GM23338 (cell line): ENCODE results near the gene EPHA4. TPM values are rescaled to one million over a fixed set of nuclear protein-coding genes. Genes with fewer than 3 reads are reported as not detected.

Experiments
- ATAC-seq: fragments of 200-7000 bp; cut with Tn5 transposase; 3 replicates; pipeline ENCODE4 v1.9.1; 2020
- DNase-seq: peaks from one replicate; pipeline ENCODE4 v3.0.0-alpha.2; 2015; ENCODE audit warnings: low spot score
- H2AFZ ChIP-seq: fragments of 200-600 bp; sonication (generic); 2 replicates; pipeline ENCODE4 v1.8.0; 2016; ENCODE audit warnings: antibody characterized with exemption, mild to moderate bottlenecking, moderate library complexity
- H3F3A ChIP-seq: fragments of 200-600 bp; sonication (generic); replicated peaks from 2 replicates; pipeline ENCODE4 v1.8.0; 2017; ENCODE audit warnings: antibody characterized with exemption, mixed run types, low read depth
- H3K27ac ChIP-seq: fragments of 200-600 bp; sonication (generic); 2 replicates; pipeline ENCODE4 v1.6.1; 2016; ENCODE audit warnings: low read depth
- H3K27me3 ChIP-seq: fragments of 200-600 bp; sonication (generic); 2 replicates; pipeline ENCODE4 v1.8.0; 2016; ENCODE audit warnings: mild to moderate bottlenecking, mixed run types, moderate library complexity; ENCODE audit not compliant: insufficient read depth
- H3K36me3 ChIP-seq: fragments of 200-600 bp; sonication (generic); 2 replicates; pipeline ENCODE4 v1.8.0; 2016; ENCODE audit warnings: mild to moderate bottlenecking; ENCODE audit not compliant: insufficient read depth
- H3K4me1 ChIP-seq: fragments of 200-600 bp; sonication (generic); 2 replicates; pipeline ENCODE4 v1.8.0; 2016; ENCODE audit warnings: mild to moderate bottlenecking, moderate library complexity; ENCODE audit not compliant: insufficient read depth
- H3K4me2 ChIP-seq: fragments of 200-600 bp; sonication (generic); 2 replicates; pipeline ENCODE4 v1.7.1; 2017; ENCODE audit warnings: mixed run types
- H3K4me3 ChIP-seq: fragments of 200-600 bp; sonication (generic); 2 replicates; pipeline ENCODE4 v1.6.1; 2016; ENCODE audit warnings: mixed run types
- H3K79me2 ChIP-seq: fragments of 200-600 bp; sonication (generic); replicated peaks from 2 replicates; pipeline ENCODE4 v1.8.0; 2017; ENCODE audit warnings: mild to moderate bottlenecking; ENCODE audit not compliant: insufficient read depth
- H3K9me2 ChIP-seq: fragments of 200-600 bp; sonication (generic); 2 replicates; pipeline ENCODE4 v1.8.0; 2017; ENCODE audit not compliant: insufficient read depth
- H4K20me1 ChIP-seq: fragments of 200-600 bp; sonication (generic); replicated peaks from 2 replicates; pipeline ENCODE4 v1.8.0; 2017; ENCODE audit warnings: mild to moderate bottlenecking; ENCODE audit not compliant: insufficient read depth
- H3K27ac Mint-ChIP-seq: 2 replicates; pipeline ENCODE4 v1.8.0; 2020; ENCODE audit warnings: inconsistent platforms, mild to moderate bottlenecking, moderate library complexity, mixed read lengths
- H3K27me3 Mint-ChIP-seq: 3 replicates; pipeline ENCODE4 v1.8.0; 2022; ENCODE audit warnings: low read depth, mild to moderate bottlenecking, moderate library complexity, mixed read lengths, inconsistent platforms; ENCODE audit not compliant: insufficient read depth, poor library complexity
- H3K36me3 Mint-ChIP-seq: 3 replicates; pipeline ENCODE4 v1.8.0; 2021; ENCODE audit warnings: low read depth, mild to moderate bottlenecking, inconsistent platforms, moderate library complexity, mixed read lengths
- H3K4me1 Mint-ChIP-seq: 3 replicates; pipeline ENCODE4 v1.8.0; 2020; ENCODE audit warnings: mild to moderate bottlenecking, inconsistent platforms, mixed read lengths
- H3K4me3 Mint-ChIP-seq: 3 replicates; pipeline ENCODE4 v1.8.0; 2021; ENCODE audit warnings: moderate library complexity, mild to moderate bottlenecking, inconsistent platforms, mixed read lengths
- H3K9me3 Mint-ChIP-seq: 3 replicates; pipeline ENCODE4 v1.8.0; 2020; ENCODE audit warnings: moderate library complexity, mild to moderate bottlenecking, inconsistent platforms, mixed read lengths
- CREB1 ChIP-seq: fragments of 250-450 bp; sonication (Bioruptor Pico); IDR thresholded peaks from 2 replicates; pipeline ENCODE4 v1.5.0; 2020; ENCODE audit warnings: low read depth, mild to moderate bottlenecking, moderate library complexity
- EZH2phosphoT487 ChIP-seq: fragments of 200-600 bp; sonication (generic); IDR thresholded peaks from one replicate; pipeline ENCODE4 v1.8.1; 2018; ENCODE audit warnings: antibody characterized with exemption; ENCODE audit not compliant: unreplicated experiment
- JUNB ChIP-seq: IDR thresholded peaks from one replicate; pipeline ENCODE4 v1.6.1; 2016; ENCODE audit warnings: antibody characterized with exemption; ENCODE audit not compliant: unreplicated experiment
- polyA plus RNA-seq: library from polyadenylated mRNA; unstranded; fragments of >200 nt; fragmentation: Nextera tagmentation; extraction: Ambion mirVana; gene quantifications from 2 replicates; pipeline ENCODE4 v1.2.1, GENCODE V29; 2016
- total RNA-seq: library from RNA; depleted of rRNA; stranded (reverse); fragments of >200 nt; shearing (Covaris generic); gene quantifications from 2 replicates; pipeline ENCODE4 v1.2.3, GENCODE V29; 2014
- TF ChIP-seq, protein P1 (sequence below): fragments of 250-450 bp; sonication (Bioruptor Pico); IDR thresholded peaks from 2 replicates; pipeline ENCODE4 v1.5.0; 2020; ENCODE audit warnings: mild to moderate bottlenecking, moderate library complexity
- TF ChIP-seq, protein P2 (sequence below), 2 experiments: fragments of 200-600 bp in 1 of 2; sonication (generic) in 1 of 2; conservative IDR thresholded peaks; 2 replicates each; pipeline versions ENCODE4 v1.5.1 to v1.6.1; 2016 to 2017; ENCODE audit warnings: antibody characterized with exemption in 2 of 2, low read depth in 2 of 2, mild to moderate bottlenecking in 2 of 2, moderate library complexity in 1 of 2
- TF ChIP-seq, protein P3 (sequence below): IDR thresholded peaks from 2 replicates; pipeline ENCODE4 v1.6.1; 2016; ENCODE audit warnings: antibody characterized with exemption

EPHA4 gene
- total and polyA plus RNA-seq, 2 experiments from 2014 or later: 4.1 to 6.2 TPM

DNA sequence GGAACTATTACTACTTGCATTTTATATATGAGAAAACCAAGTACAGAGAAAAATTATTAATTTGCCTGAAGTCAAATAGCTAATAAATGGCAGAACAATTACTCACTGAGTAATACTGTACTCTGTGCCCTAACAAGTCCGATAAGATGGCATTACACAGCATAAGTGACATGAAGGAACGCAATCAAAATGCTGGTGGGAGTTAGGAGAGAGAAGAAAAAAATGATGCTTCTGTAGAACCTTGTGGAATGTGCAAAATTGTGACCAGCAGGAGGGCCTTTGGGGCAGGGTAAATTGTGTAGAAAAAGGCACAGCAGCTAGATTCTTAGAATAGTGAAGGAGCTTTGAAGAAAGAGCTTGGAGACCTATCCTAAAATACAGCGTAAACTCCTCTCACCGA, 32.9 kb downstream of the EPHA4 start (continued):
- TF ChIP-seq, protein P1, sequence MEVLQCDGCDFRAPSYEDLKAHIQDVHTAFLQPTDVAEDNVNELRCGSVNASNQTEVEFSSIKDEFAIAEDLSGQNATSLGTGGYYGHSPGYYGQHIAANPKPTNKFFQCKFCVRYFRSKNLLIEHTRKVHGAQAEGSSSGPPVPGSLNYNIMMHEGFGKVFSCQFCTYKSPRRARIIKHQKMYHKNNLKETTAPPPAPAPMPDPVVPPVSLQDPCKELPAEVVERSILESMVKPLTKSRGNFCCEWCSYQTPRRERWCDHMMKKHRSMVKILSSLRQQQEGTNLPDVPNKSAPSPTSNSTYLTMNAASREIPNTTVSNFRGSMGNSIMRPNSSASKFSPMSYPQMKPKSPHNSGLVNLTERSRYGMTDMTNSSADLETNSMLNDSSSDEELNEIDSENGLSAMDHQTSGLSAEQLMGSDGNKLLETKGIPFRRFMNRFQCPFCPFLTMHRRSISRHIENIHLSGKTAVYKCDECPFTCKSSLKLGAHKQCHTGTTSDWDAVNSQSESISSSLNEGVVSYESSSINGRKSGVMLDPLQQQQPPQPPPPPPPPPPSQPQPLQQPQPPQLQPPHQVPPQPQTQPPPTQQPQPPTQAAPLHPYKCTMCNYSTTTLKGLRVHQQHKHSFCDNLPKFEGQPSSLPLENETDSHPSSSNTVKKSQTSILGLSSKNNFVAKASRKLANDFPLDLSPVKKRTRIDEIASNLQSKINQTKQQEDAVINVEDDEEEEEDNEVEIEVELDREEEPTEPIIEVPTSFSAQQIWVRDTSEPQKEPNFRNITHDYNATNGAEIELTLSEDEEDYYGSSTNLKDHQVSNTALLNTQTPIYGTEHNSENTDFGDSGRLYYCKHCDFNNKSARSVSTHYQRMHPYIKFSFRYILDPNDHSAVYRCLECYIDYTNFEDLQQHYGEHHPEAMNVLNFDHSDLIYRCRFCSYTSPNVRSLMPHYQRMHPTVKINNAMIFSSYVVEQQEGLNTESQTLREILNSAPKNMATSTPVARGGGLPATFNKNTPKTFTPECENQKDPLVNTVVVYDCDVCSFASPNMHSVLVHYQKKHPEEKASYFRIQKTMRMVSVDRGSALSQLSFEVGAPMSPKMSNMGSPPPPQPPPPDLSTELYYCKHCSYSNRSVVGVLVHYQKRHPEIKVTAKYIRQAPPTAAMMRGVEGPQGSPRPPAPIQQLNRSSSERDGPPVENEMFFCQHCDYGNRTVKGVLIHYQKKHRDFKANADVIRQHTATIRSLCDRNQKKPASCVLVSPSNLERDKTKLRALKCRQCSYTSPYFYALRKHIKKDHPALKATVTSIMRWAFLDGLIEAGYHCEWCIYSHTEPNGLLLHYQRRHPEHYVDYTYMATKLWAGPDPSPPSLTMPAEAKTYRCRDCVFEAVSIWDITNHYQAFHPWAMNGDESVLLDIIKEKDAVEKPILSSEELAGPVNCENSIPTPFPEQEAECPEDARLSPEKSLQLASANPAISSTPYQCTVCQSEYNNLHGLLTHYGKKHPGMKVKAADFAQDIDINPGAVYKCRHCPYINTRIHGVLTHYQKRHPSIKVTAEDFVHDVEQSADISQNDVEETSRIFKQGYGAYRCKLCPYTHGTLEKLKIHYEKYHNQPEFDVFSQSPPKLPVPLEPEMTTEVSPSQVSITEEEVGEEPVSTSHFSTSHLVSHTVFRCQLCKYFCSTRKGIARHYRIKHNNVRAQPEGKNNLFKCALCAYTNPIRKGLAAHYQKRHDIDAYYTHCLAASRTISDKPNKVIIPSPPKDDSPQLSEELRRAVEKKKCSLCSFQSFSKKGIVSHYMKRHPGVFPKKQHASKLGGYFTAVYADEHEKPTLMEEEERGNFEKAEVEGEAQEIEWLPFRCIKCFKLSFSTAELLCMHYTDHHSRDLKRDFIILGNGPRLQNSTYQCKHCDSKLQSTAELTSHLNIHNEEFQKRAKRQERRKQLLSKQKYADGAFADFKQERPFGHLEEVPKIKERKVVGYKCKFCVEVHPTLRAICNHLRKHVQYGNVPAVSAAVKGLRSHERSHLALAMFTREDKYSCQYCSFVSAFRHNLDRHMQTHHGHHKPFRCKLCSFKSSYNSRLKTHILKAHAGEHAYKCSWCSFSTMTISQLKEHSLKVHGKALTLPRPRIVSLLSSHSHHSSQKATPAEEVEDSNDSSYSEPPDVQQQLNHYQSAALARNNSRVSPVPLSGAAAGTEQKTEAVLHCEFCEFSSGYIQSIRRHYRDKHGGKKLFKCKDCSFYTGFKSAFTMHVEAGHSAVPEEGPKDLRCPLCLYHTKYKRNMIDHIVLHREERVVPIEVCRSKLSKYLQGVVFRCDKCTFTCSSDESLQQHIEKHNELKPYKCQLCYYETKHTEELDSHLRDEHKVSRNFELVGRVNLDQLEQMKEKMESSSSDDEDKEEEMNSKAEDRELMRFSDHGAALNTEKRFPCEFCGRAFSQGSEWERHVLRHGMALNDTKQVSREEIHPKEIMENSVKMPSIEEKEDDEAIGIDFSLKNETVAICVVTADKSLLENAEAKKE (CRISPR knock-in tag): no peak
- TF ChIP-seq CREB1 (CRISPR knock-in tag): no peak

DNA sequence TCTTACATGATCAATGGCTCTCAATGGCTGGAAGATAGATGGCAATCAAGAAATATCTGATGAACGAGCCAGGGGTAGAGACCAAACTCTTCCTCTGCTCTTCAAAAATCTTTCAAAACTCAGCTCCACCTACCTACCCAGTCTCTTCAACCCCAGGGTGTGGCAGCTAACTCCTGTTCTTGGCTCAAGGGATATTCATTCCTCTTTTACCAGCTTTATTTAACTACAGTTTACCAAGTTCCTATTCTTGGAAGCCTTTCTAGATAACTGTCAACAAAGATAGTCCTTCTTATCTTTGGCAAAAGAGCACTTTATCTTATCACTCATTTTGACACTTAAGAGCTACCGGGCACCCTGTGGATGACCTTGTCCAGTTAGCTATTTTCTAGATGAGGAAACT, 36.3 kb downstream of the EPHA4 start:
- H3K36me3 ChIP-seq: no peaks in the 10 kb centered on the region
- Mint-ChIP-seq H3K4me3 (no peak overlapping the region), H3K9me3 (no peaks in the 10 kb centered on the region), H3K27me3 (peaks cover 4% of the 10 kb centered on the region), H3K36me3 (no peaks in the 10 kb centered on the region), H3K4me1 (peaks cover 14% of the 10 kb centered on the region), H3K27ac (no peak overlapping the region)
- DNase-seq (no peak), ATAC-seq (no peak)
- H3K27ac ChIP-seq: no peak overlapping the region
- H3K4me1 ChIP-seq: peaks cover 8% of the 10 kb centered on the region; the same call in 1 of the 2 replicates
- H3K9me2 ChIP-seq: no peaks in the 10 kb centered on the region
- no peaks in the 10 kb centered on the region for H3K27me3 ChIP-seq
- no peaks in the 10 kb centered on the region for H4K20me1 ChIP-seq
- no peak overlapping the region for H2AFZ ChIP-seq
- no peaks in the 10 kb centered on the region for H3K79me2 ChIP-seq
- no peaks in the 10 kb centered on the region for H3F3A ChIP-seq
- H3K4me2 ChIP-seq: no peak overlapping the region
- H3K4me3 ChIP-seq: no peak overlapping the region
- TF ChIP-seq, protein P2, sequence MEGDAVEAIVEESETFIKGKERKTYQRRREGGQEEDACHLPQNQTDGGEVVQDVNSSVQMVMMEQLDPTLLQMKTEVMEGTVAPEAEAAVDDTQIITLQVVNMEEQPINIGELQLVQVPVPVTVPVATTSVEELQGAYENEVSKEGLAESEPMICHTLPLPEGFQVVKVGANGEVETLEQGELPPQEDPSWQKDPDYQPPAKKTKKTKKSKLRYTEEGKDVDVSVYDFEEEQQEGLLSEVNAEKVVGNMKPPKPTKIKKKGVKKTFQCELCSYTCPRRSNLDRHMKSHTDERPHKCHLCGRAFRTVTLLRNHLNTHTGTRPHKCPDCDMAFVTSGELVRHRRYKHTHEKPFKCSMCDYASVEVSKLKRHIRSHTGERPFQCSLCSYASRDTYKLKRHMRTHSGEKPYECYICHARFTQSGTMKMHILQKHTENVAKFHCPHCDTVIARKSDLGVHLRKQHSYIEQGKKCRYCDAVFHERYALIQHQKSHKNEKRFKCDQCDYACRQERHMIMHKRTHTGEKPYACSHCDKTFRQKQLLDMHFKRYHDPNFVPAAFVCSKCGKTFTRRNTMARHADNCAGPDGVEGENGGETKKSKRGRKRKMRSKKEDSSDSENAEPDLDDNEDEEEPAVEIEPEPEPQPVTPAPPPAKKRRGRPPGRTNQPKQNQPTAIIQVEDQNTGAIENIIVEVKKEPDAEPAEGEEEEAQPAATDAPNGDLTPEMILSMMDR (conservative IDR thresholded peaks at IDR 0.05; ENCODE audit: low read depth in 2 of 2): no peak
- TF ChIP-seq CREB1 (CRISPR knock-in tag): no peak
- no peak for TF ChIP-seq JUNB
- no peak for TF ChIP-seq EZH2phosphoT487
- TF ChIP-seq, protein P1 (CRISPR knock-in tag): no peak
- TF ChIP-seq, protein P3, sequence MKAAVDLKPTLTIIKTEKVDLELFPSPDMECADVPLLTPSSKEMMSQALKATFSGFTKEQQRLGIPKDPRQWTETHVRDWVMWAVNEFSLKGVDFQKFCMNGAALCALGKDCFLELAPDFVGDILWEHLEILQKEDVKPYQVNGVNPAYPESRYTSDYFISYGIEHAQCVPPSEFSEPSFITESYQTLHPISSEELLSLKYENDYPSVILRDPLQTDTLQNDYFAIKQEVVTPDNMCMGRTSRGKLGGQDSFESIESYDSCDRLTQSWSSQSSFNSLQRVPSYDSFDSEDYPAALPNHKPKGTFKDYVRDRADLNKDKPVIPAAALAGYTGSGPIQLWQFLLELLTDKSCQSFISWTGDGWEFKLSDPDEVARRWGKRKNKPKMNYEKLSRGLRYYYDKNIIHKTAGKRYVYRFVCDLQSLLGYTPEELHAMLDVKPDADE: no peak
